Measurements from ENCODE around the gene ADGRL3. TPM values are rescaled to one million over a fixed set of nuclear protein-coding genes. Genes with fewer than 3 reads are reported as not detected.

Gene ADGRL3
- total RNA-seq, 1 donor from 2014 or later: 93.6 TPM

GRCh38 chr4:61177367-61177766 is 22.8 kb upstream of the ADGRL3 start:
- no peaks in the 10 kb centered on the region for H3F3A ChIP-seq (ENCODE audit: low read depth)
- no peaks in the 10 kb centered on the region for H3K27me3 ChIP-seq
- no peak for DNase-seq (ENCODE audit: low spot score)
- no peak overlapping the region for H3K4me2 ChIP-seq
- no peak overlapping the region for H3K4me3 ChIP-seq
- no peaks in the 10 kb centered on the region for H3K4me1 Mint-ChIP-seq
- H4K20me1 ChIP-seq (ENCODE audit: low read depth): no peaks in the 10 kb centered on the region
- H3K9me3 Mint-ChIP-seq: peaks cover 4% of the 10 kb centered on the region
- no peaks in the 10 kb centered on the region for H3K27me3 Mint-ChIP-seq (ENCODE audit: insufficient read depth, low read depth)
- no peaks in the 10 kb centered on the region for H3K36me3 ChIP-seq
- TF ChIP-seq EZH2phosphoT487 (IDR thresholded peaks at IDR 0.05) (no peak), EZH2 (IDR thresholded peaks at IDR 0.05) (no peak), CTCF (IDR thresholded peaks at IDR 0.05) (no peak)
- H3K27ac Mint-ChIP-seq: no peak overlapping the region
- no peak overlapping the region for H3K27ac ChIP-seq
- H3K4me1 ChIP-seq: no peaks in the 10 kb centered on the region
- H3K9ac ChIP-seq: no peak overlapping the region
- no peak overlapping the region for H2AFZ ChIP-seq (replicated peaks)
- no peaks in the 10 kb centered on the region for H3K36me3 Mint-ChIP-seq
- no peak overlapping the region for H3K4me3 Mint-ChIP-seq
- H3K79me2 ChIP-seq (ENCODE audit: low read depth): no peaks in the 10 kb centered on the region
- H3K9me3 ChIP-seq (ENCODE audit: low read depth): no peaks in the 10 kb centered on the region

GRCh38 chr4:61180405-61180804 is 19.7 kb upstream of the ADGRL3 start:
- Mint-ChIP-seq H3K4me3 (no peak overlapping the region), H3K9me3 (peaks cover 21% of the 10 kb centered on the region), H3K4me1 (no peaks in the 10 kb centered on the region), H3K27me3 (ENCODE audit: insufficient read depth, low read depth) (no peaks in the 10 kb centered on the region), H3K36me3 (no peaks in the 10 kb centered on the region), H3K27ac (no peak overlapping the region)
- Histone ChIP-seq H3K27ac (no peak overlapping the region), H4K20me1 (ENCODE audit: low read depth) (no peaks in the 10 kb centered on the region), H3K36me3 (no peaks in the 10 kb centered on the region), H3K4me2 (no peak overlapping the region), H3K27me3 (no peaks in the 10 kb centered on the region), H3K9me3 (ENCODE audit: low read depth) (peaks cover 5% of the 10 kb centered on the region), H3K4me3 (no peak overlapping the region), H3K4me1 (no peaks in the 10 kb centered on the region), H3K9ac (no peak overlapping the region), H3F3A (ENCODE audit: low read depth) (no peaks in the 10 kb centered on the region), H2AFZ (replicated peaks) (peak overlapping the region; percentile 9), H3K79me2 (ENCODE audit: low read depth) (no peaks in the 10 kb centered on the region)
- TF ChIP-seq EZH2phosphoT487 (IDR thresholded peaks at IDR 0.05) (no peak), EZH2 (IDR thresholded peaks at IDR 0.05) (no peak), CTCF (IDR thresholded peaks at IDR 0.05) (no peak)
- DNase-seq (ENCODE audit: low spot score): no peak

GRCh38 chr4:61182915-61183314 is 17.2 kb upstream of the ADGRL3 start:
- TF ChIP-seq CTCF (IDR thresholded peaks at IDR 0.05): no peak
- TF ChIP-seq EZH2 (IDR thresholded peaks at IDR 0.05): no peak
- no peak for TF ChIP-seq EZH2phosphoT487 (IDR thresholded peaks at IDR 0.05)
- H3K4me1 Mint-ChIP-seq: no peaks in the 10 kb centered on the region
- Histone ChIP-seq H3K79me2 (ENCODE audit: low read depth) (no peaks in the 10 kb centered on the region), H3K9me3 (ENCODE audit: low read depth) (peaks cover 13% of the 10 kb centered on the region), H3F3A (ENCODE audit: low read depth) (no peaks in the 10 kb centered on the region), H3K36me3 (no peaks in the 10 kb centered on the region), H3K4me3 (no peak overlapping the region), H3K27me3 (no peaks in the 10 kb centered on the region), H4K20me1 (ENCODE audit: low read depth) (no peaks in the 10 kb centered on the region), H3K4me1 (no peaks in the 10 kb centered on the region), H3K27ac (no peak overlapping the region), H2AFZ (replicated peaks) (no peak overlapping the region), H3K4me2 (no peak overlapping the region), H3K9ac (no peak overlapping the region)
- H3K9me3 Mint-ChIP-seq: peaks cover 19% of the 10 kb centered on the region
- no peaks in the 10 kb centered on the region for H3K36me3 Mint-ChIP-seq
- peaks cover 2% of the 10 kb centered on the region for H3K27me3 Mint-ChIP-seq (ENCODE audit: insufficient read depth, low read depth)
- H3K27ac Mint-ChIP-seq: no peak overlapping the region
- H3K4me3 Mint-ChIP-seq: no peak overlapping the region
- no peak for DNase-seq (ENCODE audit: low spot score)

Measured in neural progenitor cell (in vitro differentiated cells).